Large intestine (tissue), 3 donors: ENCODE results near the gene SDK1. TPM values are rescaled to one million over a fixed set of nuclear protein-coding genes. Genes with fewer than 3 reads are reported as not detected.

Source experiments
- DNase-seq, 2 donors: peaks; one replicate each; pipeline versions ENCODE4 v3.0.0 to v3.0.0-alpha.2; 2013
- H3K27ac ChIP-seq: one replicate; pipeline ENCODE4 v1.5.1; 2013; ENCODE audit warnings: low read length
- H3K27me3 ChIP-seq: 2 replicates; pipeline ENCODE4 v1.6.1; 2013; ENCODE audit warnings: low read length; ENCODE audit not compliant: control insufficient read depth, insufficient read depth
- H3K36me3 ChIP-seq: 2 replicates; pipeline ENCODE4 v1.6.1; 2013; ENCODE audit warnings: low read length; ENCODE audit not compliant: control insufficient read depth, insufficient read depth
- H3K4me1 ChIP-seq: one replicate; pipeline ENCODE4 v1.6.1; 2013; ENCODE audit warnings: low read length; ENCODE audit not compliant: control insufficient read depth, insufficient read depth
- H3K4me3 ChIP-seq: one replicate; pipeline ENCODE4 v1.5.1; 2013; ENCODE audit warnings: low read length
- H3K9me3 ChIP-seq: one replicate; pipeline ENCODE4 v1.6.1; 2013; ENCODE audit warnings: mild to moderate bottlenecking, low read depth, low read length, moderate library complexity; ENCODE audit not compliant: control insufficient read depth
- WGBS: methylation state at CpG from one replicate; pipeline ENCODE4 v1.1.5; 2013; ENCODE audit warnings: low lambda C conversion rate; ENCODE audit not compliant: insufficient coverage; 5-methylcytosine and 5-hydroxymethylcytosine counted together
- polyA plus RNA-seq: library from polyadenylated mRNA; unstranded; fragments of 120-200 nt; gene quantifications from one replicate; pipeline ENCODE4 v1.2.1, GENCODE V29; 2013

SDK1 gene
- polyA plus RNA-seq, 1 donor: 6.4 TPM

DNA sequence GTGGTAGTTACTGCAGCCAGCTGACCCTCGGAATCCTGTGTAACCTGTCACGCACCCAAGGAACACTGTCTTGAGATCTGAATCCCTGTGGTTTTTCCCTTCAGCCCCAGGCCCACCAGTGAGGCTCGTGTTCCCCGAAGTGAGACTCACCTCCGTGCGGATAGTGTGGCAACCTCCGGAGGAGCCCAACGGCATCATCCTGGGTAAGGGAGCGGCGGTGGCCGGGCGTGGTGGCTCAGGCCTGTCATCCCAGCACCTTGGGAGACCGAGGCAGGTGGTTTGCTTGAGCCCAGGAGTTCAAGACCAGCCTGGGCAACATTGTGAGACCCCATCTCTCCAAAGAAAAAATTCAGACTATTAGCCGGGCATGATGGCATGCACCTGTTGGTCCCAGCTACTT is 831.2 kb downstream of the SDK1 start:
- Histone ChIP-seq H3K4me3 (no peak overlapping the region), H3K4me1 (peaks cover 24% of the 10 kb centered on the region), H3K27ac (no peak overlapping the region), H3K9me3 (peaks cover 4% of the 10 kb centered on the region), H3K36me3 (peaks cover 7% of the 10 kb centered on the region), H3K27me3 (no peaks in the 10 kb centered on the region)
- WGBS: no CpG with 5 or more reads among the region's 14 CpGs
- DNase-seq: no peak

DNA sequence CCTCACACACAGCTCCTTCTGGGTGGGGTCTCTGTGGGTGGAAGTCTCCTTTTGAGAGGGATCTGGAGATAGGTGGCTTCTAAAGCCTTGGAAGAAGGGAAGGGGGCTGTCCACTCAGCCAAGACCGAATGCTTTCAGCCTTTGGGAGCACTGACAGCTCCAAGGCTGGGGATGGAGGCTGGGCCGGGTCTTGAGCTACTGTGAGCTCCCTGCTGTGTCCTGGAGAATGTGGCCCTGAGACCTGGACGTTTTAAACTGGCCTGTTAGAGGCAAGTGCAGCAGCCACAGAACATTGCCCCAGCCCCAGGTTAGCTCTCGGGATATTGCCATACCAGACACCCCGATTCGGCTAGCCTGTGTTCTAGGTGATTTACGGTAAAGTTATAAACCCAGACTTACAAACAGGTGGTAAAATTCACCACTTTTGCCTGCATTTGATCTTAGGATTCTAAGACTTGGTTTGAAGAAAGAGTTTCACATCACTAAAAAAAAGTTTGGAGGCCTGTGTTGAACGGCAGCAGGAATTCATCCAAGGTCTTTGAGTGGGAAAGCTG is 832.5 kb downstream of the SDK1 start:
- Histone ChIP-seq H3K4me3 (peak overlapping the region; percentile 32), H3K9me3 (peaks cover 4% of the 10 kb centered on the region), H3K27ac (peak overlapping the region; percentile 84), H3K27me3 (no peaks in the 10 kb centered on the region), H3K36me3 (peaks cover 7% of the 10 kb centered on the region), H3K4me1 (peaks cover 24% of the 10 kb centered on the region)
- peak in 1 of 2 donors; percentile 21 for DNase-seq
- no CpG with 5 or more reads among the region's 8 CpGs for WGBS

DNA sequence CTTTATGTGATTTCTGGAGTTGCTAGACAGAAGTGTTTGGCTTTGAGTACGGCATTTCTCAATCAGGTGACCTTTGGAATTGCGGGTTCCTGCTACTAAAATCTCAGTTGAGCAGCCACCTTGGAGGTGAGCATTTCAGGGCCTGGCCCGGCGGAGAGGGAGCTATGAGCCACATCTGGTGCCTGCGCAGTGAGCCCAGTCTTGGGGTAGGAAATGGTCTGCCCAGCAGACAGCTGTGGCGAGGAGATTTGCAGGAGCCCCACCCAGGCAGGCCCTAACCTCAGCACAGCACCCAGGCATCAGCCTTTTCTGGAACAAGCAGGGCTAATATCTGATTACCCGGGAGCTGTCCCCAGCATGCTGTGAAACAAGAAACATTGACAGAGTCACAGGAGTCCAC is 833.2 kb downstream of the SDK1 start:
- peaks cover 24% of the 10 kb centered on the region for H3K4me1 ChIP-seq
- peaks cover 4% of the 10 kb centered on the region for H3K9me3 ChIP-seq
- no CpG with 5 or more reads among the region's 7 CpGs for WGBS
- no peaks in the 10 kb centered on the region for H3K27me3 ChIP-seq
- H3K27ac ChIP-seq: peak overlapping the region; percentile 84
- peak overlapping the region; percentile 32 for H3K4me3 ChIP-seq
- H3K36me3 ChIP-seq: peaks cover 7% of the 10 kb centered on the region
- peak; percentile 54 to 88 for DNase-seq

DNA sequence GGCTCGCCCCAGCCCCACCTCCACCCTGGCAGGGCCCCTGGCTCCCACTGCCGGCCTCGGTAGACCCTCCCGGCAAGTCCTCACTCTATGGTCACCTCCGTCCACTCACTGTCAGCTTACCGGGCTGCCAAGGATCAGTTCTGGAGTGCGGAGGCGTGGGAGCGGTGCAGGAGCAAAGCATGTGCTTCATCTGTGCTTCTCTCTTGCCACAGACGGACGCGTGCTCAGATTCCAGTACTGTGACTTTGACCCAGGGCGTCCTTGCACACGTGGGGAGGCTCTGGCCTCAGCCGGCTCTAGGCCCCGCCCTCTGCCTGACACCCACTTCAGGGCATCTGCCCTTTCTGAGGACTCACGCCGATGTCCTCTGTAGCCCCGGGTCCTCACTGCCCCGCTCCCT is 833.6 kb downstream of the SDK1 start:
- DNase-seq: peak; percentile 89 to 94
- Histone ChIP-seq H3K9me3 (peaks cover 4% of the 10 kb centered on the region), H3K4me1 (peaks cover 24% of the 10 kb centered on the region), H3K27ac (peak overlapping the region; percentile 84), H3K4me3 (peak overlapping the region; percentile 32), H3K27me3 (no peaks in the 10 kb centered on the region), H3K36me3 (peaks cover 7% of the 10 kb centered on the region)
- WGBS: no CpG with 5 or more reads among the region's 20 CpGs

DNA sequence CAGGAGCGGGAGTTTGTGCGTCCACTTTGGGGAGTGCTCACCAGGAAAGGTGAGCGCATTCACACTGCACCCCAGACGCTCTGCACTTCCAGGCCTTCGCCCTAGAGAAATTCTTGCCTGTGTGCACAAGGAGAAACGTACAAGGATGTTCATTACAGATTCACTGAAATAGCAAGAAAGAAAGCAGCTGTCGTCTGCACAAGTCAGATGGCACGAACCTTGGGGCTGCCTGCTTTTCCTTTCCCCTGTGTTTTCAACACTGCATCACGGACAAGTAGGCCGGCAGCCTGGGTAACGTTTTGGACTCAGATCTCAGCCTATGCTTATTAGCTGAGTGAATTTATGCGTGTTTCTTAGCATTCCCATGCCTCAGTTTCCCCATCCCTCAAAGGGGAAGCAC is 834.2 kb downstream of the SDK1 start:
- peaks cover 3% of the 10 kb centered on the region for H3K36me3 ChIP-seq
- DNase-seq: no peak
- no peak overlapping the region for H3K4me3 ChIP-seq
- WGBS: no CpG with 5 or more reads among the region's 12 CpGs
- H3K4me1 ChIP-seq: peaks cover 24% of the 10 kb centered on the region
- H3K27me3 ChIP-seq: no peaks in the 10 kb centered on the region
- no peak overlapping the region for H3K27ac ChIP-seq
- H3K9me3 ChIP-seq: no peaks in the 10 kb centered on the region

DNA sequence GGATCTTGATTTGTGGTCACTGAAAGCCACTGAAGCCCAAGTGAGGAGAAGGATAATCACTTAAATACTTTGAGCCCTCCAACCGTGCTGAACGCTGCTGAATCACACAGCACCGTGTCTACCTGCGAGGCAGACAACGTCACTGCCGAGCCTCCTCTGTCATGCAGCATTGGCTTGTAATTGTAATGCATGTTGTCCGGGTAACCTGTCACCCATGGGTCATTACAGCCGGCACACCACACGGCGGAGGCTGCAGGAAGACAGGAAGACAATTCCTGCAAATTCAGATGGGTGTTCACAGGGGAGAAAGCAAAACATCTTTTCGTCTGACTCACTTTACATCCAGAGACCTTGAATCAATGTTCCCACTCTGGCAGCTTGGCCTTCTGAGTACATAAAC is 835.0 kb downstream of the SDK1 start:
- Histone ChIP-seq H3K27ac (no peak overlapping the region), H3K4me3 (no peak overlapping the region), H3K36me3 (peaks cover 3% of the 10 kb centered on the region), H3K9me3 (no peaks in the 10 kb centered on the region), H3K4me1 (peaks cover 24% of the 10 kb centered on the region), H3K27me3 (no peaks in the 10 kb centered on the region)
- no CpG with 5 or more reads among the region's 11 CpGs for WGBS
- DNase-seq: no peak

DNA sequence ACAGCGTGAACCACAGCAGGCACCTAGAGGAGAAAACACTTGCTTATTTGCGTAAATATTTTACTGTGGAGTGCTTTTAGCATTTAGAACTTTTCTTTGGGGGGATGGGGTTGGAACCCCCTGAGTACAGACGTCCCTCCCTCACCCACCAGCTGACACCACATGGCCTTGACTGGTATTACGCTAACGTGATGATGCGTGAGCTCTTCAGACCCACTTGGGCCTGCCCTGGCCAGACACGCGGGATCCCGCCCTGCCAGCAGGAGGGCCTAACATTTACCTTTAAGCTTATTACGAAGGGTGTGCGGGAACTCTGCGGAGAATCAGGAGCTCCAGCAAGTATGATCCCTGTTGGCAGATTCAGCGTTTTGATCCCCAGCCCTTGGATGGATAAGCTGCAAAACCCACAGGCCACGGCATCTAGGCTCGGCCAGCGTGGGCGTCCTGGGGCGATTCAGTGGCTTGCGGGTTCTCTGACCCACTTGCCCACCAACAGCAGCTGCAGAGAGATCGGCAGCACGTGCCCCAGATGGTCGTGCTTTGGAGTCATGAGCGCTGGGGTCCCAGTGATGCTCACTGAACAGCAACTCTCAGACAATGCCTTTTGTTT is 835.6 kb downstream of the SDK1 start:
- no peak for DNase-seq
- H3K36me3 ChIP-seq: peaks cover 3% of the 10 kb centered on the region
- H3K4me3 ChIP-seq: no peak overlapping the region
- H3K27me3 ChIP-seq: no peaks in the 10 kb centered on the region
- H3K9me3 ChIP-seq: no peaks in the 10 kb centered on the region
- no CpG with 5 or more reads among the region's 23 CpGs for WGBS
- no peak overlapping the region for H3K27ac ChIP-seq
- H3K4me1 ChIP-seq: peaks cover 24% of the 10 kb centered on the region

DNA sequence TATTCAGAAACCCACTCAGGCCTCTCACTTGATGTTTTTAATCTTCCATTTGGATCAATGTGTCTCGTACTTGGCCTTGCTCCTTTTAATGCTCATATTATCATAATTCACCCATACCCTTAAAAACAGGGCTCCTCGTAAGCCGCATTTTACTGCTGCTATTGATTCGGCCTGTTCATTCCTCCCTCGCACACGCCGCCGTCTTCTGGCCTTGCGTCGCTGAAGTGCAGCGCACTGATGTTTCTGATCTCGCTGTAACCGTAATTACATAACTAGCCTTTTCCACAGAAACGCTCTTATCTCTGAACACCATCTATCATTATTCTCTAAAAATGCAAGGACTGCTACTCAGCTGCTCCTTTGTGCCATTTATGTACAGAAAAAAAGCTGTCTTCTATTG is 836.5 kb downstream of the SDK1 start:
- no peak overlapping the region for H3K27ac ChIP-seq
- no peak for DNase-seq
- H3K4me3 ChIP-seq: no peak overlapping the region
- no peaks in the 10 kb centered on the region for H3K9me3 ChIP-seq
- no peaks in the 10 kb centered on the region for H3K27me3 ChIP-seq
- 100% methylated on average over 3 of the region's 14 CpGs for WGBS
- H3K4me1 ChIP-seq: peaks cover 24% of the 10 kb centered on the region
- no peaks in the 10 kb centered on the region for H3K36me3 ChIP-seq

DNA sequence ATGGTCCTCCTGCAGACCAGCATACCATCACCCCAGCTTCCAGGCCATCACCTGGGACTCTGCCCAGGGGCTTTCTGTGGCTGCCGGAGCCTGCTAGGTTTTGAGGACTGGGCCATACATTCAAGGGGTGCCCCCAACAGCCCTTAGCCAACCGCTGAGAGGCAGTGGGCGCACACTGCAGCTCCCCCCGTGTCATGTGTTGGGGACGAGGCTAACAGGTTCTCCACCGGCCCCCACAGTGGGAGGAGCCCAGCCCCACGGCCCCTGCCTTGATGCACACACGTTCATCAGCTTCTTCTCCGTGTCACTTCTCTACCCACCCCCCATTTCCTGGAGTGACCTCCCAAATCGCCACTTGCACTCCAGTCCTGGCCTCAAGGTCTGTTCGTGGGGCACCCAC is 837.8 kb downstream of the SDK1 start:
- WGBS: 100% methylated on average over 2 of the region's 11 CpGs
- DNase-seq: no peak
- Histone ChIP-seq H3K27ac (no peak overlapping the region), H3K9me3 (no peaks in the 10 kb centered on the region), H3K27me3 (no peaks in the 10 kb centered on the region), H3K4me3 (no peak overlapping the region), H3K4me1 (peaks cover 11% of the 10 kb centered on the region), H3K36me3 (no peaks in the 10 kb centered on the region)

DNA sequence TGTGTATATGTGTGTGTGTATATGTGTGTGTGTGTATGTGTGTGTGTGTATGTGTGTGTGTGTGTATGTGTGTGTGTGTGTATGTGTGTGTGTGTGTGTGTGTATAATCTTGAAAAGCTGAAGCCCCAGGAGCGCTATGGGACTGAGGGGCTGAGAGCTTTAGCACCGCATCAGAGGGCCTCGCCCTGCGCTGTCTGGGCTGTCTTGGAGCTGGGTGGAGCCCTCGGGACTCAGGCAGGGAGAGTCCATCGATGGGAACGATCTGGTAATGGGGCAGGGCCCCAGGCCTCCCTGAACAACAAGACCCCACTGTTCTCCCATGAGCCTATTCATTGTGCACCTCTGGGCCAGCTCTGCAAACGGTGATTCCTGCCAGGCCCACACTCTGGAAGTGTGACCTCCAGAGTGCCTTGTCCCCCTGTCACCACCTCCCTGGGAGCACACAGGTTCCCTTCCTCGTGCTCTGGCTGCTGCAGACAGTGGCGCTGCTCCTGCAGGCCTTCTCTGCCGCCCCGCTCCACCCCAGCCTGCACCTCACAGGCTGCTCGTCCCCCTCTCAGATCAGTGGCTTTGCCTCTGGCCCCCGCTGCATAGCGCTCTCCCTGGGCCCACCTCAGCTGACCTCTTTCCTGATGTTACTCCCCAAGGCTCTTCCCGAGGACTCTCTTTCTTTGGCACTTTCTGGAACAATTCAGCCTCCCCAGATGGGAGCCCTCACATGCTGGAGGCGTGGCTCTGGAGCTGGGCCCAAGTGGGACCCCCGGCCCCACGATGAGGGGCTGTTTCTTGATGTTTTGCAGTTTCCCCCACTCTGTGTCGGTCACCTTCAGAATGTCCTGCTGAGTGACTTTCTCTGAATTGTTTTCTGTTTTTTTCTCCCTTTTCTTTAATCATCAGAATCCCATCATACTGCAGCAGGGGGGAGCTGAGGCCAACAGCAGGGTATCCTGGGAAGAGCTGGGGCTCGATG is 838.9 kb downstream of the SDK1 start:
- no peak for DNase-seq
- H3K27ac ChIP-seq: no peak overlapping the region
- H3K36me3 ChIP-seq: no peaks in the 10 kb centered on the region
- WGBS: 85% methylated on average over 4 of the region's 21 CpGs
- peaks cover 3% of the 10 kb centered on the region for H3K4me1 ChIP-seq
- H3K9me3 ChIP-seq: no peaks in the 10 kb centered on the region
- no peaks in the 10 kb centered on the region for H3K27me3 ChIP-seq
- H3K4me3 ChIP-seq: no peak overlapping the region
